GM12878 (cell line): Measurements from ENCODE around the gene SLX4IP. TPM values are rescaled to one million over a fixed set of nuclear protein-coding genes. Genes with fewer than 3 reads are reported as not detected.
A peak's percentile ranks its signal among the peaks of the same experiment; 100 is the strongest.

Experiments used
- BACH1 ChIP-seq: fragments of 450-650 bp; IDR thresholded peaks from 2 replicates; pipeline ENCODE4 v1.6.1; 2017; ENCODE audit warnings: mild to moderate bottlenecking, borderline replicate concordance
- CBX3 ChIP-seq: fragments of 200-600 bp; sonication (generic); IDR thresholded peaks from 2 replicates; pipeline ENCODE4 v1.6.1; 2016; ENCODE audit warnings: low read depth, borderline replicate concordance
- EP300 ChIP-seq, 2 experiments: fragments of 150-350 bp in 1 of 2; IDR thresholded peaks; 2 replicates each; pipeline ENCODE4 v1.6.1; 2011 to 2012; ENCODE audit warnings: low read depth in 2 of 2, low read length in 2 of 2, borderline replicate concordance in 1 of 2, improper control_type of control experiment in 1 of 2, inconsistent platforms in 1 of 2; ENCODE audit not compliant: control insufficient read depth in 1 of 2
- EZH2 ChIP-seq: IDR thresholded peaks from 2 replicates; pipeline ENCODE4 v1.6.1; 2012; ENCODE audit warnings: low read depth, mild to moderate bottlenecking, control low read depth, inconsistent platforms, low read length, borderline replicate concordance; ENCODE audit not compliant: control insufficient read depth
- FOXM1 ChIP-seq: IDR thresholded peaks from 2 replicates; pipeline ENCODE4 v1.6.1; 2012; ENCODE audit warnings: low read depth, mild to moderate bottlenecking, inconsistent platforms, low read length, moderate library complexity
- GATAD2B ChIP-seq: fragments of 450-650 bp; conservative IDR thresholded peaks from 2 replicates; pipeline ENCODE4 v1.6.1; 2017; ENCODE audit warnings: low read depth, mild to moderate bottlenecking, moderate library complexity
- HCFC1 ChIP-seq: fragments of 150-350 bp; IDR thresholded peaks from 2 replicates; pipeline ENCODE4 v1.6.1; 2014; ENCODE audit warnings: low read length
- JUND ChIP-seq: IDR thresholded peaks from 2 replicates; pipeline ENCODE4 v1.6.1; 2012; ENCODE audit warnings: low read depth, mild to moderate bottlenecking, low read length, improper control_type of control experiment, moderate library complexity
- MXI1 ChIP-seq: fragments of 150-350 bp; IDR thresholded peaks from 2 replicates; pipeline ENCODE4 v1.6.1; 2011; ENCODE audit warnings: low read depth, mild to moderate bottlenecking, inconsistent platforms, low read length, improper control_type of control experiment
- NR2C1 ChIP-seq: fragments of 450-650 bp; IDR thresholded peaks from 2 replicates; pipeline ENCODE4 v1.6.1; 2017; ENCODE audit warnings: antibody characterized with exemption, mild to moderate bottlenecking, moderate library complexity
- RAD51 ChIP-seq: fragments of 450-650 bp; IDR thresholded peaks from 2 replicates; pipeline ENCODE4 v1.6.1; 2016; ENCODE audit warnings: moderate library complexity, mild to moderate bottlenecking, inconsistent platforms
- RBBP5 ChIP-seq: fragments of 200-600 bp; sonication (generic); conservative IDR thresholded peaks from 2 replicates; pipeline ENCODE4 v1.6.1; 2016
- RUNX3 ChIP-seq: IDR thresholded peaks from 2 replicates; pipeline ENCODE4 v1.6.1; 2012; ENCODE audit warnings: low read length, inconsistent platforms
- SMARCA5 ChIP-seq: fragments of 450-650 bp; IDR thresholded peaks from 2 replicates; pipeline ENCODE4 v1.6.1; 2017; ENCODE audit warnings: mild to moderate bottlenecking
- SMC3 ChIP-seq: IDR thresholded peaks from 2 replicates; pipeline ENCODE4 v1.6.1; 2011; ENCODE audit warnings: low read length, improper control_type of control experiment, borderline replicate concordance
- ZBTB40 ChIP-seq: fragments of 450-650 bp; IDR thresholded peaks from 2 replicates; pipeline ENCODE4 v1.6.1; 2016; ENCODE audit warnings: mild to moderate bottlenecking, moderate library complexity, borderline replicate concordance
- ZNF207 ChIP-seq: fragments of 450-650 bp; IDR thresholded peaks from 2 replicates; pipeline ENCODE4 v1.6.1; 2014; ENCODE audit warnings: antibody characterized with exemption, mild to moderate bottlenecking, borderline replicate concordance
- ZNF274 ChIP-seq: IDR thresholded peaks from one replicate; pipeline ENCODE4 v1.8.0; 2011; ENCODE audit not compliant: insufficient read length, insufficient read depth
- polyA plus RNA-seq, 11 experiments: library from polyadenylated mRNA; depleted of rRNA in 4 of 11; unstranded in 6 of 11; stranded (reverse) in 5 of 11; fragments of >200 nt; fragmentation: Nextera tagmentation in 4 of 11; fragmentation: Illumina TruSeq in 1 of 11; extraction: Ambion mirVana in 4 of 11; extraction: Trizol in 1 of 11; gene quantifications; 1 replicate in 1 of 11; 2 replicates in 10 of 11; pipeline versions ENCODE4 v1.2.1 to v1.2.3, GENCODE V29; 2011 to 2016; ENCODE audit warnings: inconsistent platforms in 2 of 11, missing spikeins in 2 of 11, low read depth in 1 of 11
- total RNA-seq, 4 experiments: library from RNA; depleted of rRNA in 3 of 4; stranded (reverse); fragments of >200 nt in 3 of 4; fragmentation: Illumina TruSeq in 1 of 4; extraction: Trizol in 1 of 4; gene quantifications; 2 replicates each; pipeline versions ENCODE4 v1.2.1 to v1.2.3, GENCODE V29; 2013 to 2021
- TF ChIP-seq, protein P1 (sequence below), 3 experiments: IDR thresholded peaks in 2 of 3; conservative IDR thresholded peaks in 1 of 3; 2 replicates each; pipeline ENCODE4 v1.5.1; 2011; ENCODE audit warnings: low read depth in 3 of 3, low read length in 3 of 3, mild to moderate bottlenecking in 3 of 3, control low read depth in 2 of 3, moderate library complexity in 2 of 3, inconsistent platforms in 1 of 3, mixed read lengths in 1 of 3; ENCODE audit not compliant: control insufficient read depth in 2 of 3, insufficient read depth in 1 of 3; ENCODE audit errors: extremely low read depth in 1 of 3
- TF ChIP-seq, protein P2 (sequence below): fragments of 450-650 bp; IDR thresholded peaks from 2 replicates; pipeline ENCODE4 v1.6.1; 2017; ENCODE audit warnings: low read depth, mild to moderate bottlenecking, moderate library complexity
- TF ChIP-seq, protein P3 (sequence below): fragments of 150-350 bp; IDR thresholded peaks from 2 replicates; pipeline ENCODE4 v1.6.1; 2014; ENCODE audit warnings: mild to moderate bottlenecking, low read depth, low read length

The SLX4IP gene
- total and polyA plus RNA-seq, 10 of the 15 experiments (the other 5 are each of a cell fraction or from before 2014, with no cell fraction given): 2.2 to 11.0 (median 6.3) TPM

- TF ChIP-seq, protein P1, sequence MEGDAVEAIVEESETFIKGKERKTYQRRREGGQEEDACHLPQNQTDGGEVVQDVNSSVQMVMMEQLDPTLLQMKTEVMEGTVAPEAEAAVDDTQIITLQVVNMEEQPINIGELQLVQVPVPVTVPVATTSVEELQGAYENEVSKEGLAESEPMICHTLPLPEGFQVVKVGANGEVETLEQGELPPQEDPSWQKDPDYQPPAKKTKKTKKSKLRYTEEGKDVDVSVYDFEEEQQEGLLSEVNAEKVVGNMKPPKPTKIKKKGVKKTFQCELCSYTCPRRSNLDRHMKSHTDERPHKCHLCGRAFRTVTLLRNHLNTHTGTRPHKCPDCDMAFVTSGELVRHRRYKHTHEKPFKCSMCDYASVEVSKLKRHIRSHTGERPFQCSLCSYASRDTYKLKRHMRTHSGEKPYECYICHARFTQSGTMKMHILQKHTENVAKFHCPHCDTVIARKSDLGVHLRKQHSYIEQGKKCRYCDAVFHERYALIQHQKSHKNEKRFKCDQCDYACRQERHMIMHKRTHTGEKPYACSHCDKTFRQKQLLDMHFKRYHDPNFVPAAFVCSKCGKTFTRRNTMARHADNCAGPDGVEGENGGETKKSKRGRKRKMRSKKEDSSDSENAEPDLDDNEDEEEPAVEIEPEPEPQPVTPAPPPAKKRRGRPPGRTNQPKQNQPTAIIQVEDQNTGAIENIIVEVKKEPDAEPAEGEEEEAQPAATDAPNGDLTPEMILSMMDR (IDR thresholded peaks at IDR 0.05 in 2 of 3, conservative IDR thresholded peaks at IDR 0.05 in 1 of 3; ENCODE audit: control insufficient read depth in 2 of 3, extremely low read depth in 1 of 3, insufficient read depth in 1 of 3, low read depth in 3 of 3, low read length in 3 of 3): peak; percentile 76 to 85 (median 83)
- TF ChIP-seq BACH1 (no peak), HCFC1 (no peak), MXI1 (no peak), EP300 (IDR thresholded peaks at IDR 0.05; ENCODE audit: borderline replicate concordance in 1 of 2, control insufficient read depth in 1 of 2, low read depth in 2 of 2, low read length in 2 of 2) (no peak), CBX3 (no peak), EZH2 (no peak), JUND (no peak), ZNF207 (no peak), RAD51 (no peak), NR2C1 (no peak), RUNX3 (peak; percentile 58), RBBP5 (no peak), SMARCA5 (0 out of 2 replicates have a peak, but pooled peaks have one; percentile 43), ZNF274 (no peak), ZBTB40 (no peak), FOXM1 (no peak), GATAD2B (no peak), SMC3 (peak; percentile 82)
- TF ChIP-seq, protein P2, sequence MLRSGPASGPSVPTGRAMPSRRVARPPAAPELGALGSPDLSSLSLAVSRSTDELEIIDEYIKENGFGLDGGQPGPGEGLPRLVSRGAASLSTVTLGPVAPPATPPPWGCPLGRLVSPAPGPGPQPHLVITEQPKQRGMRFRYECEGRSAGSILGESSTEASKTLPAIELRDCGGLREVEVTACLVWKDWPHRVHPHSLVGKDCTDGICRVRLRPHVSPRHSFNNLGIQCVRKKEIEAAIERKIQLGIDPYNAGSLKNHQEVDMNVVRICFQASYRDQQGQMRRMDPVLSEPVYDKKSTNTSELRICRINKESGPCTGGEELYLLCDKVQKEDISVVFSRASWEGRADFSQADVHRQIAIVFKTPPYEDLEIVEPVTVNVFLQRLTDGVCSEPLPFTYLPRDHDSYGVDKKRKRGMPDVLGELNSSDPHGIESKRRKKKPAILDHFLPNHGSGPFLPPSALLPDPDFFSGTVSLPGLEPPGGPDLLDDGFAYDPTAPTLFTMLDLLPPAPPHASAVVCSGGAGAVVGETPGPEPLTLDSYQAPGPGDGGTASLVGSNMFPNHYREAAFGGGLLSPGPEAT: no peak
- TF ChIP-seq, protein P3, sequence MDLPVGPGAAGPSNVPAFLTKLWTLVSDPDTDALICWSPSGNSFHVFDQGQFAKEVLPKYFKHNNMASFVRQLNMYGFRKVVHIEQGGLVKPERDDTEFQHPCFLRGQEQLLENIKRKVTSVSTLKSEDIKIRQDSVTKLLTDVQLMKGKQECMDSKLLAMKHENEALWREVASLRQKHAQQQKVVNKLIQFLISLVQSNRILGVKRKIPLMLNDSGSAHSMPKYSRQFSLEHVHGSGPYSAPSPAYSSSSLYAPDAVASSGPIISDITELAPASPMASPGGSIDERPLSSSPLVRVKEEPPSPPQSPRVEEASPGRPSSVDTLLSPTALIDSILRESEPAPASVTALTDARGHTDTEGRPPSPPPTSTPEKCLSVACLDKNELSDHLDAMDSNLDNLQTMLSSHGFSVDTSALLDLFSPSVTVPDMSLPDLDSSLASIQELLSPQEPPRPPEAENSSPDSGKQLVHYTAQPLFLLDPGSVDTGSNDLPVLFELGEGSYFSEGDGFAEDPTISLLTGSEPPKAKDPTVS: no peak
Measured at GRCh38 chr20:10553326-10553984, 118.3 kb downstream of the SLX4IP start (continued).
